HG03457 (cell line): ENCODE measurements around the gene ADAM17.
"Not testable (repeated sequence)": the region's sequence is repeated elsewhere in the genome, so short reads cannot be mapped to it uniquely, and the experiment has no call there.

Experiments used
- ATAC-seq: cut with Tn5 transposase; IDR thresholded peaks from one replicate; pipeline ENCODE4 v1.9.1; 2021; ENCODE audit warnings: moderate number of reproducible peaks; ENCODE audit not compliant: unreplicated experiment

ADAM17 gene

DNA sequence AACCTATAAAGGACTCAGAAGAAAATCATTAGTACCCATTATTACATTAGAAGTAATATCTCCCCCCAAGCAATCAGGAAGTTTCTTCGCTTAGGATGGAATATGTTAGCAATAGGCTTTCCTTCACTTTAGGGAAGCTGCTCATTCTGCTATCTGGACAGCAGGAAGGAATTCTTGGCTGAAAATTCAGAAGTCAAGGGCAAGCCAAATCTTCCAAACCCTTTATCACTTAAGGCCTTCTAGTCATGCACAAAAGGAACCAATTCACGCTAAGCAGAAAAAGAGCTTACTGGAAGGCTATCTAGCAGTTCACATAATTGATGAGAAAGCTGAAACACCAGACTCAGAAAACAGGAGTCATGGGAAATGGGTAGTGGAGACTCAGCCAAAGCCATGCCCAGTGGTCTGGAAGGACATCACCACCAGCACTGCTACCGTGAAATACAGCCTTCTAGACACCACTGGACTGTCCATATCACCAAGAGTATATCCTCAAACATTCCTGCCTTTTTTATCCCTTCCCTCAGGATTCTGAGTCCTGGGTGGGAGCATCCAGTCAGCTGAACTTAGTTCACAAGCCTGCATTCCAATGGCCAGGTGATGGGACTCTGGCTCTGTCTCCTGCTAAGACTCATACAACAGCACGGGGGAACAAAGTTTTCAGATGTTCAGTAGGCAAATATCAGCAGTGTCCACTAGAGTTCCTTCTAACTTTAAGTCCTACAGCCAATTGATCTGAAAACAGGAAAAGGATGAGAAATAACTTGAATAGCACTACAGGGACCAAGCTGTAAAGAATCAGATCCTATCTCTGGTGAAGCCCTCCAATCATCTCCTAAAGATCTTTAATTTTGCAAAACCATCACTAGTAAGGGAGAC lies 14.8 kb upstream of the ADAM17 start:
- no peak for ATAC-seq

DNA sequence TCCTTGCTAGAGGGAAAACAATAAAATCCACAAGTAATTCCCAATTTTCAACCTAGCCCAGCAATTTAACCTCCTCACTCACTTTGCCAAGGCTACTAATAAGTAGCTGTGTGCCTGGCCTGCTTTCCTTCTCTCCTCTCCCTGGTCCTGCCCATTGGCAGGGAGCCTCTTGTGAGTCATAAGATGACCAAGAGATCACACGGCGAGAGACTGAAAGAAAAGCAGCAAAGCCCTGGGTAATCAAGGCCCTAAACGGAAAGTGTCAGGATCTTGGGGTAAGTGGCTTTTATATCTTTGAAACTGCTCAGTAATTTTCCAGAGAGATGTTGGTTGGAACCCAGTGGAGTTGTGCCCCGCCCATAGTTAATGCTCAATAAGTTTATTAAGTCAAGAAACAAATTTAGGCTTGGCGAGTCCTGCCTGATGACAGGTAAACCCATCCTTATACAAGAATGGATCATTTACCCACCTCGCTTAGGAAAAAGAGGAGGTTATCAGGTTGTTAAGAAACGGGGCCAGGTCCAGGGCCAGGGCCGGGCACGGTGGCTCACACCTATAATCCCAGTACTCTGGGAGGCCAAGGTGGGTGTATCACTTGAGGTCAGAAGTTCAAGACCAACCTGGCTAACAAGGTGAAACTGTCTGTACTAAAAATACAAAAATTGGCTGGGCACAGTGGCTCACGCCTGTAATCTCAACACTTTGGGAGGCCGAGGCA lies 10.0 kb upstream of the ADAM17 start:
- ATAC-seq, result no peak

DNA sequence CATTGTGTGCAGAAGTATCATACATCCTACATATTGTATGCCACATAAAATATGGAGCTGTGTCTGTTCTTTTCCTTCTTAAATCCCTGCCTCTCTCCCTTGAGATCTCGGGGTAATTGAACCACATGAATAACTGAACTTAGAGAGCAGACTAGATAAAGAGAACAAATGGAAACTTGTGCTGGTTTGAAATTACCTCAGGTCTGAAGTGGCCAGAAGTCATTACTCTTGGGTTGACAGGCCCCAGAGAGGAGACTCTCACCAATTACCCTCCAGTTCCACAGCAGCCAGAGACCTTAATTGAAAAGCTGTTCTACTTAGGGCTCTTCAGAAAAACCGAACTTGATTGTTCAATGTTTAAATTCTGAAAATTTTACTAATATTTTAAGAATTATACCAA lies 5.0 kb upstream of the ADAM17 start:
- no peak for ATAC-seq

DNA sequence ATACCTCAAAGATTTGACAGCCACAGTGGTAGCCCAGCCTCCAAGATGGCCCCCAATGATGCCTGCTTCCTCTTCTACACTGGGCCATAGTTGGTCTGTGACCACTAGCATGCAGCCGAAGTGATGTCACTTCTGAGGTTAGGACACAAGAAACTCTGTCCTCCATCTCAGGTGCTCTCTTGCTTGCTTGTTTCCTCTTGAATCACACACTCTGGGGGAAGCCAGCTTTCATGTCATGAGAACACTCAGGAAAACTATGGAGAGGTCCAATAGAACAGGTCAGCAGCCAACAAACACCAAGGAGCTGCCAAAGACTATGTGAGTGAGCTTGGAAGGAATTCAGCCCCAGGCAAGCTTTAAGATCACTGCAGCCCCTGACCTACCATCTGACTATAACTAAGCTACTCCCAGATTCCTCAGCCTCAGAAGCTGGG lies 3.3 kb upstream of the ADAM17 start:
- no peak for ATAC-seq

DNA sequence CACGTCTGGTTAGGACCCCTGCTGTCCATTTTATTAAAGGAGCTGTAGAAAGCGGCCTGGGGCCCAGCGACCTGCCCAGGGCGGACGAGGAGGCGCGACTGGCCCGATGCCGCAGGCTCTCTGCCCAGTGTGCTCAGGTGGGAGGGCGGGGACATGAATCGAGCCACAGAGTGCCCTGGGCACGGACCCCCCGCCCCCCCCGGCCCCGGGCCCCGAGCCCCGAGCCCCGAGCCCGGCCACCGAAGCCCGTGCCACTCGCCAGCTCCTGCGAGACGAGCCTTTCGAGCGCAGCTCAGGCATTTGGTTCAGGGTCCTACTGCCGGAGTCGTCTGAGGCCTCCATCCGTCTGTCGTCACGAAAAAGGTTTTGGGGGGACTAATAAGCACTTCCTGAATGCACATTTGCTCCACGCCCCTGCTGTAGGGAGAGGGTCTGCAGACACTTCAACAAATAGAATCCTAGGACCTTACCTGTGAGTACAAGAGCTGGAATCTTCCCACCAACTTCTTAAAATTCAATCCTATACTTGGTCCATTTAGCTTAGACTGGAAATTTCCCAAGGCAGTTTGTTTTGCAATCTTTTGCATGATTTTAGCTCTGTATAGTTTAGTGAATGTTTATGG lies 602 bp upstream of the ADAM17 start:
- peak; percentile 16 for ATAC-seq

DNA sequence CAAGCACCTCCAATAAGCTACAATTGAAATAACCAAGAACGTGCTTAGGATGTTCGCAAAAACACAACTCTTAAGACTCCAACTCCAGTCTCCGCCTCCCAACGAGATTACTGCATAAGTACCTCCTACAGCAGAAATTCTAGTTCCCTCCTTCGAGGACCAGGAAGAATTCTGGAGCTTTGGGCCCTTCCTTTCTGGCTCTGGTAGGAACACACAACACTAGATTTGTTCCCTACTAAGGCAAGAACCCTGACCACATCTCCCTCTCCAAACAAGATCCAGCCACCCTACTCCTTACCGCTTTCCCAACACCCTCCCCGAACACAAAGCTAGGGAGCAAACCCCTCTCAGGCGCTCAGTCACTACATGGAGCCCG lies 721 bp downstream of the ADAM17 start:
- ATAC-seq, result no peak

DNA sequence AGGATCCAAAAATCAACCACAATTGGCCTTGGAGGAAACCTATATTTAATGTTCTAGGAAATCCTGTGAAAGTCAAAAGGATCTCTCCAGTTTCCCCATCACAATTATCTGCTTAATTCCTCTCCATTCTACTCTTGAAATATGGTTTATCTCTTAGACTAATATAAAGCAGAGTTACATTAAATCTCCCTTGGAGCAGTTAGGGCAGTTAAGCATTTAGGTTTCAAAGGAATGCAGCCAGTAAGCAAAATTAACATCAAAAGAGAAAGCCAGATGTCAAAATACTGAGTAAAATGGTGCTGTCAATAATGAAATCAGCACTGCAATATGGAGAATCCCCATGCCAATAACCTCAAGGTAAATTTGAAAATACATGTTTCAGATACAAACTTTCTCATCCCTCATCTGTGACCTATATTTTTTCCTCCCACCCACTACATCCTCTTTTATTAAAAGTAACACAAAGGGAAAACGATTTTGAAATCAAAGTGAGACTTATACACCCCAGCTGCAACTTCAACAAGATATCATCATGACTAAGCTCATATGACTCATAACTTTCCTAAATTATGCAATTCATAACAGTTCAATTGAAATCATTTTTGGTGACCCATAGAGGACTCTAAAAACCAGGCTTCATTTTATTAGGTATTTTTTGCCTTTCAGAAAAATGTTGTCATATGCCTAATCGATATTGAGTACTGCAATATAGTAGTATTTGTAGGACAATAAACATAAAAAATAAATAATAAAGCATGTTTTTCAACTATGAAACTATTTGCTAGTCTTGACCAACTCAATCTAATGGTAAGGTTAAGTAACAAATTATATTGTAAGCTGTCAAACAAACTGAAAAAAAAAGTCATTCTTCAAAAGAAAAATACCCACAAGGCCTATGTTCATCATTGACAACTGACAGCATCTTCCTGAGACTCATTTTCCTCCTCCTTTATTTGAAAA lies 3.1 kb downstream of the ADAM17 start:
- ATAC-seq, result no peak

DNA sequence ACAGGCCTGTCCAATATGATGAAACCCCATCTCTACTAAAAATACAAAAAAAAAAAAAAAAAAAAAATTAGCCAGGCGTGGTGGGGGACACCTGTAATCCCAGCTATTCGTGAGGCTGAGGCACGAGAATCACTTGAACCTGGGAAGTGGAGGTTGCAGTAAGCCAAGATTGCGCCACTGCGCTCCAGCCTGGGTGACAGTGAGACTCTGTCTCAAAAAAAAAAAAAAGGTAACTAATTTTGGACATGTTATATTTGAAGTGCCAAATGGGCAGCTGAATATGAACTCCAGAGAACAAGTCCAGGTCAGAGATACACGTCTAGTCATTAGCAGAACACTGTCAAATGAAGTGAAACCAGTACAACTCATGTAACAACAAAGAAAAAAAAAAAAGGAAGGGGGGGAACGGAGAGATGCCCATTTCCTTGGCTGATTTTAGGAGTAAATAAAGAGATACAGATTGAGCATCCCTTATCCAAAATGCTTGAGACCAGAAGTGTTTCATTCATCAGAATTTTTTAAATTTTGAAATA lies 4.7 kb downstream of the ADAM17 start:
- not testable (repeated sequence) for ATAC-seq

DNA sequence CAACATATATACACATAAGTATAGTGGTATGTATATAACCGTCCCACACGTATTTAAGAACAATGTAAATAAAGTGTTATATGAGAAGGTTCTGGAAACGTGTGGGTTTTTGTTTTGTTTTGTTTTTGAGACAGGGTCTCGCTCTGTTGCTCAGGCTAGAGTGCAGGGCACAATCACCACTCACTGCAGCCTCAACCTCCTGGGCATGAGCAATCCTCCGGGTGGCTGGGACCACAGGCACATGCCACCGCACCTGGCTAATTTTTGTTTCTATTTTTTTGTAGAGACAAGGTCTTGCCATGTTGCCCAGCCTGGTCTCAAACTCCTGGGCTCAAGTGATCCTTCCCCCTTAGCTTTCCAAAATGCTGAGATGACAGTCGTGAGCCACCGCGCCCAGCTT lies 6.2 kb downstream of the ADAM17 start:
- no peak for ATAC-seq

DNA sequence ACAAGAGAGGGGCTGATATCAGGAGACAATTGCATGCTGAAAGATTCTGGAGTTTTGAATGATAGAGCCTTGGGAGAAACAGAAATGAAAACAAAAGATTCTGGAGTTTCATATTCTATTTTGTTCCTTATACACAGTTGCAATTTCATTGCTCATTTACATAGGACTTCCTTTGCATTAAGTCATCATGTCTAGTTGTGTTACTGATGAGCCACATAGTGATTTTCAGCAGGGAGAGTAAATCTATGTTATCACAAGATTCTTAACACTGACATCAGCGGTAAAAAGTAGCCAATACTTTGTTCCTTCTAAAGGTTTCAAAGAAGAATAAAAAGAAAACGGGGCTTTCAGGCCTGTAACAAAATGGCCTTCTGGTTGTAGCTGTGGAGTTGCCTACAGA lies 7.1 kb downstream of the ADAM17 start:
- peak; percentile 38 for ATAC-seq

DNA sequence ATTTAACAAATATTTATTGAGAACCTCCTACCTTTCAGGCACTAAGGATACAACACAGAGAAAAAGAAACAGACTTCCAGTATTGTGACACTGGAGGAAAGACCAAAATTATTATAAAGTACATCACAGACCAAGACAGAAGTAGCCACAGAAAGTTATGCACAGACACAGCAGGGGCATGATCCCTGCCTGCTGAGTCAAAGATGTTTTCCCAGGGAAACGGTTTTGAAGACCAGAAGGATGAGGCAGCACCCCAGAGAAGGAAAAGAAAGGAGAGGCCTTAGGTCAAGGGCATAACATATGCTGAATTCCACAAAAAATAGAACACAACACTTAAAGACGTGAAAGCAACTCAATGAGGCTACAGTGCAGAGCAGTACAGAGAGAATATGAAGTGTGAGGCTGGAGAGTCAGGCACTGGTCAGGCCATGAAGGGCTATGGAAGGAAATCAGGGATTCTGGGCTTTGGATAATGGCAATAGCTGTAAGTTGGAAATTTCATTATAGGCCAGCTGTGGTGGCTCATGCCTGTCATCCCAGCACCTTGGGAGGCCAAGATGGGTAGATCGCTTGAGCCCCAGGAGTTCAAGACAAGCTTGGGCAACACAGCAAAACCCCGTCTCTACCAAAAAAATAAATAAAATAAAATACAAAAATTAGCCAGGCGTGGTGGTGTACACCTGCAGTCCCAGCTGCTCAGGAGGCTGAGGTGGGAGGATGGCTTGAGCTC lies 8.2 kb downstream of the ADAM17 start:
- ATAC-seq, result no peak

DNA sequence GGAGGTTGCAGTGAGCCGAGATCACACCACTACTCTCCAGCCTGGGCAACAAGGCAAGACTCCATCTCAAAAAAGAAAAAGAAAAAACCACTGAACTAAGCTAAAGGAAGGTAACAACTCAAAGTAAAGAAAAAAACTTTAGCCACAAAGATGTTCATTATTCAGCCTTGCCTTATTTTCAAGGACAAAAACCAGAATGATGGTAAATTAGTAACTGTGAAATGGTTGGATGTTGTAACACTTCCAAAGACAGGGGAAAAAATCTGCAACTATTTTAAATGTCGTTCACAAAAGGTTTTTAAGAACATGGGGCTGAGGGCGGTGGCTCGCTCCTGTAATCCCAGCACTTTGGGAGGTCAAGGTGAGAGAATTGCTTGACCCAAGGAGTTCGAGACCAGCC lies 10.1 kb downstream of the ADAM17 start:
- ATAC-seq, result no peak

DNA sequence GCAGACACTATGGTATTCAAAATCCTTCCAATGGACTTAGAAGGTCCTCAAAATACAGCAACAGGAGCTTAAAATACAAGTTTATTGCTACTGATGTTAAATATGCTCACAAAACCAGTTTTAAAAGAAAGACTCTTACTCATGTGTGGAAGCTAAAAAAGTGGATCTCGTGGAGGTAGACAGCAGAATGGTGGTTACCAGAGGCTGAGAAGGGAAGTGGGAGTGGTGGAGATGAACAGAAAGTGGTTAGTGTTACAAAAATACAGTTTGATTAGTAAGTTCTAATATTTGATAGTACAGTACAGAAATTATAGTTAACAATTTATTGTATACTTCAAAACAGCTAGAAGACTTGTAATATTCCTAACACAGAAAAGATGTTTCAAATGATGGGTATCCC lies 12.1 kb downstream of the ADAM17 start:
- no peak for ATAC-seq

DNA sequence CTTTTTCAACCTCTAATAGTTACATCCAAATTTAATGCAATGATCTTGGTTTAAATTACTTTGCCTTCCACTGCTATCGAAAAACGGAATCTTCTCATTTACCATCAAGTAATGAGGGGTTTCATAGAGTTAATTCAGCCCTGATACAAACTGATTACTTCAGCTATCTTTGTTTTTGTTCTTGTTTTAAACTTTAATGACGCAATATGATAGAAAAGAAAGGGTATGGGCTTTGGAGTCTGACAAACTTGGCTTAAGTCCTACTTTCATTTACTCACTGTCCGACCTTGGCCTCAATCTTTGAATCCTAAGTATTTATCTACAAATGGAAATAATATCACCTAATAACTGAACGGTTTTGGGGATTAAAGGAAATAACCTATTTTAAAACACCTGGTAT lies 16.1 kb downstream of the ADAM17 start:
- ATAC-seq, result no peak

DNA sequence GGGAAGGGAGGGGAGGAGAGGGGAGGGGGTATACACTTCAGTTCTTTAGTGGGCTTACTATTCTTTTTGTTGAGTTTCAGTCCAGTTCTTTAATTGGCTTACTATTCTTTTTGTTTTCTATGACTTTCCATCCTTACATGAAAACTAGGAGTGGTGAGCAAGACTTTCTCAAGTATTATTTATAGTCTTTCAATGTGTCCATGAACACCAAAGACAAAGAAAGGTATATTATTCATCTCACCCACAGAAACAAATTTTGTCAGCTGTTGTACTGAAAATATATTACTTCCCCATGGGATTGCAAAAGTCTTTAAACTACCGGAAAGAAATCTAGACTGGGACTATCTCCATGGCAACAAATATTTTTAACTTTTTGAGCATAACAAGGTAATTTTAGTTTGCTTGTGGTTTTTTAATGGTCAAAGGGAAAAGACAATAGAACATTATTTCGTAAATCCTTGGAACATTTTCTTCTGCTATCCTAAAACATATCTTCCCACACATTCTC lies 17.6 kb downstream of the ADAM17 start:
- no peak for ATAC-seq

DNA sequence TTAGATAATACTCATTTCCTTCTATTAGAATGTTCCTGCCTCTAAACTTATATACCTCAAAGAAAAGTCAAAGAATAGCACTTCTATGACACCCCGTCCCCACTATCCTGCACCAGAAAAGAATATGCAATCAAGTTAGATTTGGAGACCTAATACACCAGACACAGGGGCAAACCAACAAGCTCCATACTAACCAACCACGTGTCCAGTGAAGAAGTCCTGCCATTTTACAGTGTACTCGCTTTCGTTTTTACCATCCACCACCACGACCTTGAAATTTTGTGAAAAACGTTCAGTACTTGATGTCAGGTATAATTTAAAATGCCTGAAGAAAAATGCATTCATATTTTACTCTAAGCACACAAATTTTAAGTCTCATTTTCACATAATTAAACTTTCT lies 19.1 kb downstream of the ADAM17 start:
- ATAC-seq, result no peak

DNA sequence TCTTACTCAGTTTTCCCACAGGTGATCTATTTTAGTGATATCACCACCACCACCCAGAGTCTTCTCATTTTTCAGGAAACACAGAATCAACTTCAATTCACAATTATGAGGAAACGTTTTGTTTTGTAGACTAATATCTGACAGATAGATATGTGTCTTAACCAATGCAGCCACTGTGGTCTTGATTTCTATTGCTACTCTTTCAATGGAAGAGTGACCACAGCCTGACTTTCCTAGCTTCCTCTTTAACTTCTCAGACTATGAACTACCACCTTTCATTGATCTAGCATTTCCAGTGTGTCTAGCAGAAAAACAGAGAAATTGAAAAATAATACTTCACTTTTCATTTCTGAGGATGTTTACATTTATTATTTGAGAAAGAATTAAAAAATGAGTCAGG lies 20.5 kb downstream of the ADAM17 start:
- ATAC-seq, result no peak

DNA sequence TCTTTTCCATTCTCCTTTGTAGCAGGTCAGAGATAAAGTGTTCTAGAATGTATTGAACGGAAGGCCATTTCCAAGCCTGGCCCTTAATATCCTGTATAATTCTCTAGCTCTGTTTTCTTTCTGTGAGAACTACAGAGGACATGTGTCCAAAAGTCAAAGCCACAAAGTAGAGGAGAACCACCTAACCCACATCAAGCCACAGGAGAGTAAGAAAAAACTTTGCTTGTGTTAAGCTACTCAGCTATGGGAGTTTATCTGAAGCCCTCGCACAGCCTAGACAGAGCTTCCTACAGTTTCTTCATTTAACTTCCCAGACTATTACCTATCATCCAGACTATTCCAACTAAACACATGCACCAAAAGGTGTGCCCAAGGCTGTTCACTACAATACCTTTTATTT lies 22.0 kb downstream of the ADAM17 start:
- ATAC-seq, result no peak

DNA sequence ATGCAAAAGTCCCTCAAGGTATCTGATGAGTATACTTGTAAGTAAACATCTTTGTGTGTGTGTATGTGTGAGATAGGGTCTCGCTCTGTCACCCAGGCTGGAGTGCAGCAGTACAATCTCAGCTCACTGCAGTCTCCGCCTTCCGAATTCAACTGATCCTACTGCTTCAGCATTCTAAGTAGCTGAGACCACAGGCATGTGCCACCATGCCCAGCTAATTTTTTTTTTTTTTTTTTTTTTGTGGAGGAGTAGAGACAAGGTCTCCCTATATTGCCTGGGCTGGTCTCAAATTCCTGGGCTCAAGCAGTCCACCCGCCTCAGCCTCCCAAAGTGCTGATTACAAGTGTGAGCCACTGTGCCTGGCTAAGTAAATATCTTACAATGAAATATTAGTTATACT lies 23.2 kb downstream of the ADAM17 start:
- ATAC-seq, result no peak
